Activated CD4-positive, alpha-beta T cell treated with anti-CD3 and anti-CD28 coated beads, Interleukin-2, amount 50 U/mL, for 16 hours (primary cell): ENCODE results near the gene LAMB3.

Source experiments
- DNase-seq: peaks from one replicate; pipeline ENCODE4 v3.0.0-alpha.2; 2020

LAMB3 gene

GRCh38 chr1:209617047-209617673 is 35.1 kb downstream of the LAMB3 start:
- DNase-seq = no peak

- no peak for DNase-seq
Observed at GRCh38 chr1:209616366-209617046, 35.7 kb downstream of the LAMB3 start.

GRCh38 chr1:209614906-209615305 is 37.3 kb downstream of the LAMB3 start:
- DNase-seq = no peak

GRCh38 chr1:209614151-209614420 is 38.1 kb downstream of the LAMB3 start:
- DNase-seq = no peak

GRCh38 chr1:209613400-209614150 is 38.6 kb downstream of the LAMB3 start:
- DNase-seq = no peak

- DNase-seq = no peak
Observed at GRCh38 chr1:209612646-209613399, 39.4 kb downstream of the LAMB3 start.

GRCh38 chr1:209611771-209612570 is 40.3 kb downstream of the LAMB3 start:
- no peak for DNase-seq

- DNase-seq = no peak
Observed at GRCh38 chr1:209610631-209610905, 41.7 kb downstream of the LAMB3 start.

GRCh38 chr1:209609791-209610630 is 42.2 kb downstream of the LAMB3 start:
- no peak for DNase-seq

- no peak for DNase-seq
Observed at GRCh38 chr1:209609041-209609790, 43.0 kb downstream of the LAMB3 start.

- DNase-seq = no peak
Observed at GRCh38 chr1:209607795-209608178, 44.4 kb downstream of the LAMB3 start.

GRCh38 chr1:209607102-209607794 is 45.0 kb downstream of the LAMB3 start:
- DNase-seq = peak; percentile 53

- no peak for DNase-seq
Observed at GRCh38 chr1:209603877-209604276, 48.3 kb downstream of the LAMB3 start.

- DNase-seq = peak; percentile 57
Observed at GRCh38 chr1:209601809-209602657, 50.2 kb downstream of the LAMB3 start.

GRCh38 chr1:209600541-209600940 is 51.7 kb downstream of the LAMB3 start:
- DNase-seq = no peak

- DNase-seq = peak; percentile 38
Observed at GRCh38 chr1:209598227-209598626, 54.0 kb downstream of the LAMB3 start.

- DNase-seq = no peak
Observed at GRCh38 chr1:209597499-209597898, 54.7 kb downstream of the LAMB3 start.

GRCh38 chr1:209595599-209596285 is 56.5 kb downstream of the LAMB3 start:
- DNase-seq = no peak

- no peak for DNase-seq
Observed at GRCh38 chr1:209595028-209595427, 57.2 kb downstream of the LAMB3 start.
